ENCODE results near the gene CENPM.

CENPM gene, protein sequence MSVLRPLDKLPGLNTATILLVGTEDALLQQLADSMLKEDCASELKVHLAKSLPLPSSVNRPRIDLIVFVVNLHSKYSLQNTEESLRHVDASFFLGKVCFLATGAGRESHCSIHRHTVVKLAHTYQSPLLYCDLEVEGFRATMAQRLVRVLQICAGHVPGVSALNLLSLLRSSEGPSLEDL

DNA sequence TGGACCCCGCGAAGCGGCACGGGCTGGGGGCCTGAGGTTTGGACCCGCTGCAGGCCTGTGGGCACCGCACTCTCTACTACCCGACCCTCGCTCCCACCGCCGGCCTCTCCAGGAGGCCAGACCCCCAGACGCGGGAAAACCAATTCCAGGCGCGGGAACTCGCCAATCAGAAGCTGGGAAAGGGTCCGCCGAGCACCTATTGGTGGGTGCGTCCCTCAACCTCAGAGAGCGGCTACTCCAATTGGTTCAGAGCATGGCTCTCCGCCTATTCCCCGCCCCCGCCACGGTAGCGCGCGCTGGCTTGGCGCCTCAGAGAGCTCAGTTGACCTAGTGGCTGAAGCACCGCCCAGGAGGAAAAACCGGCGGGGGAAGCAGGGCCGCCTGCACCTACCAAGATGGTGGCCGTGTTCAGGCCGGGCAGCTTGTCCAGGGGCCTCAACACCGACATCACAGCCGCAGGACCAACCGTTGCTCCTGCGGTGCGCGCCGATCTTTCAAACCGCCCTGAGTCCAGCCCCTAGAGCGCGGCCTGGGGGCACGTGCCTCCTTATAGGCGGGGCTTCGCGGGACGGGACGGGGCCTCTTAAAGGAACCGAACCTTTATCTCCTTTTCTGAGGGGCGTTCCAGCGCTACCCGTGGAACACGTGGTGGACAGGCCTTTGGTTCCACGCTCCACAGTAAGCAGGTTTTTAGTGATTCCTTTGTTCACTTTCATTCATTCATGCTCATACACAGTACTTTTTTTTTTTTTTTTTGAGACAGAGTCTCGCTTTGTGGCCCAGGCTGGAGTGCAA, at the start of gene CENPM:
Gene CENPM, minus strand, starts transcription at position 524 of the 795 bp plus-strand sequence. Its CDS starts 76 bp downstream, at position 448.
- no peaks in the 10 kb centered on the region for H3K9me3 Mint-ChIP-seq
- no peaks in the 10 kb centered on the region for H3K27me3 Mint-ChIP-seq
- peaks cover 59% of the 10 kb centered on the region for H3K4me1 Mint-ChIP-seq
- DNase-seq = peak; percentile 95
- ATAC-seq = peak; percentile 96
- peaks cover 38% of the 10 kb centered on the region for H3K36me3 Mint-ChIP-seq (ENCODE audit: low read depth)
- H3K27ac Mint-ChIP-seq = peak within 1 kb of the TSS; percentile 91
- H3K4me3 Mint-ChIP-seq = peak within 1 kb of the TSS; percentile 98

DNA sequence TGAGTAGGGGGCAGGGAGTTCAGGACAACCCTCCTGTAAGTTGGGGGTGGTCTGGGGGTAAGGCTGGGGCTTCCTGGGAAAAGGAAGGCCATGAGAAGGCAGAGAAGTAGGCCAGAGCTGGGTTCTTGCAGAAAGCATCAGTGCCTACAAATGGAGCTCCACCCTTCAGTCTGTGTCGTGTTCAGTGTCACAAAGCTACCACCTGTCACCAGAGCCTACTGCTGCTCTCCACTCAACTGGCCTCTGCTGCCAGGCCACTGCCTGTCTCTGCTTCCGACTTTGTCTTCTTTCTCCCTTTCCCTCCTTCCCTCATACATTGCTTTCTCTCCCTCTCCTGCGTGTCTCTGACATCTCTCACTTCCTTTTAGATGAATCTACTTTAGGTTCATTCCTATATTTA, 48.3 kb upstream of the CENPM start:
- no peak for ATAC-seq
- no peak for DNase-seq
- H3K27ac Mint-ChIP-seq = no peak overlapping the region
- peaks cover 7% of the 10 kb centered on the region for H3K36me3 Mint-ChIP-seq (ENCODE audit: low read depth)
- peaks cover 10% of the 10 kb centered on the region for H3K9me3 Mint-ChIP-seq
- peaks cover 8% of the 10 kb centered on the region for H3K27me3 Mint-ChIP-seq
- H3K4me3 Mint-ChIP-seq = no peak overlapping the region
- peaks cover 20% of the 10 kb centered on the region for H3K4me1 Mint-ChIP-seq

DNA sequence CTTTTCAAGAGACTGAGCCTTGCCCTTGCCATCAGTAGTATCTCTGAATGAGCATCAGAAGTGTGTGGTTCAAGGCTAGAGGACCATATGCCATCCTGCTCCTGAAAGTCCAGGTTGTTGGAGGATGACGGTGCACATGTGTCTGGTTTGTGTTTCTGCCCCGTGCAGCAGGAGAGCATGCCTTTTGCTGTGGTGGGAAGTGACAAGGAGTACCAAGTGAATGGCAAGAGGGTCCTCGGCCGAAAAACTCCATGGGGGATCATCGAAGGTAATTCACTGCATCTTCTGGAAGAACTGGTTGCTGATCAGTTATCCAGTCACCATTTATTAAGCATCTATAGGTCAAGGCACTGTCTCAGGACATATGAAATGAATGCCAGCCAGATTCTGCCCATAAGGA, 45.5 kb upstream of the CENPM start:
- DNase-seq (no peak), ATAC-seq (no peak)
- H3K9me3 Mint-ChIP-seq = no peaks in the 10 kb centered on the region
- H3K36me3 Mint-ChIP-seq (ENCODE audit: low read depth) = no peaks in the 10 kb centered on the region
- H3K27me3 Mint-ChIP-seq = peaks cover 7% of the 10 kb centered on the region
- H3K4me3 Mint-ChIP-seq = no peak overlapping the region
- peaks cover 3% of the 10 kb centered on the region for H3K4me1 Mint-ChIP-seq
- no peak overlapping the region for H3K27ac Mint-ChIP-seq

DNA sequence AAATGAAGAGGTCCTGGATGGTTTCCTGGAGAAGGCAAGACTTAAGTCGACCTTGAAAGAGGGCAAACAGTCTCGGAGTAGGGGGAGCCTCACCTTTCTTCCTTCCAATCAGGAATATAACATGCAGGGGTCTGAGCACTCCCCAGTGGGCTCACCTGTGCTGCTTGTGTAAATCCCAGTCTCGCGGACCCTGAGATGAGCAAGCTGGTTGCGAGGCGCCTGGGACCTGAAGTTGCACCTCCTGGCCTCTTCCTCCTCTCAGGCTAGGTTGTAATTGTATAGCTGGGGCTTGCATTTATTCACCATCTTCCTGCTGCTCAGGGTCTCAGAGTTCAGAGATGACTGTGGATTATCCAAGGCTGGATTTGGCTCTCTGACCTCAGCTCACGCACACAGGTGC, 44.2 kb upstream of the CENPM start:
- H3K9me3 Mint-ChIP-seq = no peaks in the 10 kb centered on the region
- peaks cover 3% of the 10 kb centered on the region for H3K4me1 Mint-ChIP-seq
- no peaks in the 10 kb centered on the region for H3K36me3 Mint-ChIP-seq (ENCODE audit: low read depth)
- peaks cover 8% of the 10 kb centered on the region for H3K27me3 Mint-ChIP-seq
- no peak overlapping the region for H3K4me3 Mint-ChIP-seq
- DNase-seq = no peak
- no peak overlapping the region for H3K27ac Mint-ChIP-seq
- ATAC-seq = no peak

DNA sequence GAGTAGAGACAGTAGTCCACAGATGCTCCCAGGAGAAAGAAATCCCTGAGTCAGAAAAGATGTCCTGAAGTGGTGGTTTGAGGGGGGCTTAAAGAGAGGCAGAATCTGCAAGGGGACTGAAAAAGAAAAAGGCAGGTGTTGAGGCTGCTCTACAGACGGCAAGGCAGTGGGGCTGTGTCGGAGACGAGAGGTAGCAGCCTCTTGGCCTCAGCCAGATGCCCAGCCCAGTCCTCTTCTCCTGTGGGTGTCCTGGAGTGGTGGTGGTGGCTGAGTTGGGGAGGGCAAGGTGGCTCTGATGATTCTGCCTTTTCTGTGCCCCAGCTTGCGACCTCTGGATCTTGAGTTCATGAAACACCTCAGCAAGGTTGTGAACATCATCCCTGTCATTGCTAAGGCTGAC, 42.3 kb upstream of the CENPM start:
- Mint-ChIP-seq H3K4me3 (no peak overlapping the region), H3K36me3 (ENCODE audit: low read depth) (no peaks in the 10 kb centered on the region), H3K4me1 (no peaks in the 10 kb centered on the region), H3K27ac (no peak overlapping the region), H3K27me3 (peaks cover 9% of the 10 kb centered on the region), H3K9me3 (no peaks in the 10 kb centered on the region)
- DNase-seq (no peak), ATAC-seq (no peak)

DNA sequence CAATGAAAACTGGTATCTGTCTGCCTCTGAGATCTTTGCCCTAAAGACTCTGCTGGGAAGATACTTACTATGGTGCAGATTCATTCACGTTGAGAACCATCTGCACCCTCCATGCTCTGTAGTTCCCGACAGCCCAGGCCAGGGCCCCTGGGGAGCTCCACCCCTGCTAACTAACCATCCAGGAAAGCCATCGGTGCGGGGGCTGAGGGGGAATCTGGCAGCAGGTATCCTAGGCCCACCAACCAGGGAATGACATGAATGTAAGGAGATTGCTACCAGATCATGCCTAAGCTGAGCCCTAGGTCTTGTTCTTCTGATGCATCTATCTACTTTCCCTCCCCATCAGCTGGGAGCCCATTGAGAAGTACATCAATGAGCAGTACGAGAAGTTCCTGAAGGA, 40.3 kb upstream of the CENPM start:
- ATAC-seq (no peak), DNase-seq (no peak)
- H3K9me3 Mint-ChIP-seq = no peaks in the 10 kb centered on the region
- H3K27ac Mint-ChIP-seq = no peak overlapping the region
- H3K4me3 Mint-ChIP-seq = no peak overlapping the region
- no peaks in the 10 kb centered on the region for H3K4me1 Mint-ChIP-seq
- H3K27me3 Mint-ChIP-seq = peaks cover 9% of the 10 kb centered on the region
- H3K36me3 Mint-ChIP-seq (ENCODE audit: low read depth) = no peaks in the 10 kb centered on the region

DNA sequence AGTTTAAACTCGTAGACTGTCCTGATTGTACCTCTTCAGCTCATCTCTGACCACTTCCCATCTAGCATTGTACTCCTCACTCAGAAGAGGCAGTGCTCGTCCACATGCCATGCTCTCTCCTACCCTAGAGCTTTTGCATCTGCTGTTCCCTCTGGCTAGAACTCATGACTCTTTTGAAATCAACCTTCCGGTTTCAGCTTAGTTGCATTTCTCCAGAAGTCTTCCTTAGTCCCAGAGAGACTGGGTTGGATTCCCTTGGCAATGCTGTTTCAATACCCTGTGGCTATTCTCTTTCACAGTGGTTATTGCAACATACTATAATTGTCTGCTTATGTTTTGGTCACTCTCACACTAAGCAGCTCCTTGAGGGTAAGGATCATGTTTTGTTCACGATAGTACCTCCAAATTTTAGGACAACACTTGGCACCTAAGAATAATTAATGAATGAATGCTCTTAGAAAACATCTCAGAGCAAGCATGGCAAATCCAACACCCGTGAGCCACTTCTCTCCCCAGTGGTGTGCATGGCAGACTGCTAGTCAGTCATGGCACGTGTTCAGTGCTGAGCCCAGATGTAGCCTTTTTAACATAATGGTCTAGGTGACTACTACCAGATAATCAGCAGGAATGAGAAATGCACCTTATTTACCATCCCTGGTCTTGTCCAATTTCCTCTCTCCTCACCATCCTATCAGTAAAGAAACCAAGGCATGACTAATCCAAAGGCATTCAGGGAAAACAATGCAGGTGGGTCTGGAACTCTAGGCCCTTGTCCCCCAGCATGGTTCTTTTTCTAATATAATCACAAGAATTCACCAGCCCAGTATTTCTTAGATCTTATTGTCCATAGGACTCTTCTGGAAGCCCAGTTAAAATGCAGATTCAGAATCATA, 36.8 kb upstream of the CENPM start:
- no peaks in the 10 kb centered on the region for H3K36me3 Mint-ChIP-seq (ENCODE audit: low read depth)
- no peak overlapping the region for H3K27ac Mint-ChIP-seq
- no peaks in the 10 kb centered on the region for H3K4me1 Mint-ChIP-seq
- H3K4me3 Mint-ChIP-seq = no peak overlapping the region
- no peaks in the 10 kb centered on the region for H3K9me3 Mint-ChIP-seq
- peaks cover 2% of the 10 kb centered on the region for H3K27me3 Mint-ChIP-seq
- DNase-seq (no peak), ATAC-seq (no peak)

DNA sequence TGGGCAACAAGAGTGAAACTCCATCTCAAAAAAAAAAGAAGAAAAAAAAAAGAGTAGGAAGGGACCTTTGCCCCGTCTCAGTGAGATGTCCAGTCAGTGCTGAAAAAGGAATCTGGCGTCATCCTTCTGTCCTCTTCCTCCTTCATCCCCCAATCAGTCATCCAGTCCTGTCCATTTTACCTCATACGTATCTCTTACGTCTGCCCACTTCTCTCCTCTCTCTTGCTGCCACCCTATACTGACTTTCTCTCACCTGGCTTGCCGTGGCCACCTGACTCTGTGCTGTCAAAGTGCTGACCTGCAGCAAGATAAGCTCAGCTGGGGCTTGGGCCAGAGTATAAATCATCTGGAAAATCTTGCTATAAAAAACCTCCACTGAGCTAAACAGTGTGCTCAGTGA, 35.9 kb upstream of the CENPM start:
- Mint-ChIP-seq H3K27ac (no peak overlapping the region), H3K4me1 (no peaks in the 10 kb centered on the region), H3K27me3 (peaks cover 7% of the 10 kb centered on the region), H3K36me3 (ENCODE audit: low read depth) (no peaks in the 10 kb centered on the region), H3K9me3 (no peaks in the 10 kb centered on the region), H3K4me3 (no peak overlapping the region)
- DNase-seq = no peak
- no peak for ATAC-seq

DNA sequence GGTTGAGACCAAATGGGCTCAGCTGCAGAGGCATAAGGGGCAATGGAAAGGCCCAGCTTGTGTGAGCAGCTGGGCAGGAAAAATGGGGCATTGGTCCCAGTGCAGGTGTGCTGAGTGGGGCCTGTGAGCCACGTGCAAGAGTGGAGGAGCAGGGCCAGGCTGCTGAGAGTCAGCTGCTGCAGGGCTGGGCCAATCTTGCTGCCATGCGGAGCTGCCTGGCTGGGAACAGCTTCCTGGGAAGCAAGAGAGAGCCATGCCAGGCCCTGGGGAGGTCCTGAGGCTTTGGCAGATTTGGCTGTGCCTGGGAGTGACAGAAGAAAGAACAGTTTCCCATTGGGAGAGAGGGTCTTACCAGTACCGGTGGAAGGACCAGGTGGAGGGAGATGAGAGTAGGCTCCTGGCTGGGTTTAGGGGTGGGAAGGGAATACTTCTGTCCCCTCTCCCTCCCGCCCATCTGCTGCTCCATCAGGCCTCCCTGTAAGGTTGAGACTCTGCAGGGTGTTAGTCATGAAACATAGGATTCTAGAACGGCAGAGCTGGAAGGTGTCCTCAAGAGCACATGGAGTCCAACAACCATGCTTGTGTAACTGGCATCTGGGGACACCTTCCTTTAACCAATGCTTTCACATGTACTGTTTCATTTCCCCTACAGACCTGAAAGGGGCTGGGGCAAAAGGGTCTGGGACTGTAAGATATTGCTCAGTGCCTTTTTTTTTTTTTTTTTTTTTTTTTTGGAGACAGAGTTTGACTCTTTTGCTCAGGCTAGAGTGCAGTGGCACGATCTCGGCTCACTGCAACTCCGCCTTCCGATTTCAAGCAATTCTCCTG, 32.7 kb upstream of the CENPM start:
- no peaks in the 10 kb centered on the region for H3K9me3 Mint-ChIP-seq
- ATAC-seq = no peak
- H3K36me3 Mint-ChIP-seq (ENCODE audit: low read depth) = no peaks in the 10 kb centered on the region
- H3K4me3 Mint-ChIP-seq = no peak overlapping the region
- peaks cover 5% of the 10 kb centered on the region for H3K4me1 Mint-ChIP-seq
- DNase-seq = no peak
- peaks cover 27% of the 10 kb centered on the region for H3K27me3 Mint-ChIP-seq
- no peak overlapping the region for H3K27ac Mint-ChIP-seq

DNA sequence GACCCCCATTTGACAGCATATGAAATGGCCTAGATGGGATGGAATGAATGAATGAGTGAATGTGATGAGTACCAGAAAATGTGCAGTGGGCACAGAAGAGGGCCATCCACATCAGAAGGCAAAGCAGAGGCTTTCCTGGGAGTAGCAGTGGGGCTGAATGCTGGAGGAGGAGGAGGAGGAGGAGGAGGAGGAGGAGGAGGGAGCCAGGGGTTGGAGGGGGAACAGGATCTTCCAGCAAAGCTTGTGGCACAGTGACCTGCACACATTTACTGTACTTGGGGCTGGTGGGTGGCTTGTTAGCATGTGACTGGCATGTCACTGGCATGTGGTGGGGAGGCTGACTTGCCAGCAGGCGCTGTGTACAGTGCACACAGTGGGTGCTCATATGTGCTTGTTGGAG, 31.8 kb upstream of the CENPM start:
- Mint-ChIP-seq H3K9me3 (no peaks in the 10 kb centered on the region), H3K36me3 (ENCODE audit: low read depth) (no peaks in the 10 kb centered on the region), H3K4me1 (peaks cover 5% of the 10 kb centered on the region), H3K27ac (no peak overlapping the region), H3K27me3 (peaks cover 30% of the 10 kb centered on the region), H3K4me3 (no peak overlapping the region)
- DNase-seq (no peak), ATAC-seq (no peak)

DNA sequence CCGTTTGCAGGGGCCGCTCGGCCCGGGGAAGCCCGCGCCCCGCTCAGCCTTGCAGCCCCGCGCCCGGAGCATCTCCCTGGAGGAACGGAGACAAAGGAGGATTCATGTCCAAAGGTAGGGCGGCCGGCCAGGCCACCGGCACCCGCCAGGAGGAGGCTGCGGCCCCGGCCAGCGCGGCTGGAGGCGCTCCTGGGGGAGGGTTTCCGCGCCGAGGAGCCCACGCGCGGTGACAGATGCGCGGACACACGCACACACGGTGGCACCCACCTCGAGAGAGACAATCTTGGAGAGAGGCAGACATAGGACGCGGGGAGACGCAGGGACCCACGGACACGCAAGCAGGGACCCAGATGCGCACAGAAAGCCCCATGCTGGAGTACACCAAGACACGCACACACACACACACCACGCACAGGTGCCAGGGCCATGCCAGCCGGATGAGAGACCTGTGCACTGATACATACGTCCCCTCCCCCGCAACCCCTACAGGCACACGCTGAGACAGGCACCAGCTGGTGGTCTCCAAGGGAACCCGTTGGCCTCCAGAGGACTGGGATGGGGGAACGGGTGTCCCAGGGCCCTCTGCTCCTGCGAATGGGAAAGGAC, 30.1 kb upstream of the CENPM start:
- ATAC-seq = no peak
- Mint-ChIP-seq H3K9me3 (no peaks in the 10 kb centered on the region), H3K27me3 (peaks cover 38% of the 10 kb centered on the region)

DNA sequence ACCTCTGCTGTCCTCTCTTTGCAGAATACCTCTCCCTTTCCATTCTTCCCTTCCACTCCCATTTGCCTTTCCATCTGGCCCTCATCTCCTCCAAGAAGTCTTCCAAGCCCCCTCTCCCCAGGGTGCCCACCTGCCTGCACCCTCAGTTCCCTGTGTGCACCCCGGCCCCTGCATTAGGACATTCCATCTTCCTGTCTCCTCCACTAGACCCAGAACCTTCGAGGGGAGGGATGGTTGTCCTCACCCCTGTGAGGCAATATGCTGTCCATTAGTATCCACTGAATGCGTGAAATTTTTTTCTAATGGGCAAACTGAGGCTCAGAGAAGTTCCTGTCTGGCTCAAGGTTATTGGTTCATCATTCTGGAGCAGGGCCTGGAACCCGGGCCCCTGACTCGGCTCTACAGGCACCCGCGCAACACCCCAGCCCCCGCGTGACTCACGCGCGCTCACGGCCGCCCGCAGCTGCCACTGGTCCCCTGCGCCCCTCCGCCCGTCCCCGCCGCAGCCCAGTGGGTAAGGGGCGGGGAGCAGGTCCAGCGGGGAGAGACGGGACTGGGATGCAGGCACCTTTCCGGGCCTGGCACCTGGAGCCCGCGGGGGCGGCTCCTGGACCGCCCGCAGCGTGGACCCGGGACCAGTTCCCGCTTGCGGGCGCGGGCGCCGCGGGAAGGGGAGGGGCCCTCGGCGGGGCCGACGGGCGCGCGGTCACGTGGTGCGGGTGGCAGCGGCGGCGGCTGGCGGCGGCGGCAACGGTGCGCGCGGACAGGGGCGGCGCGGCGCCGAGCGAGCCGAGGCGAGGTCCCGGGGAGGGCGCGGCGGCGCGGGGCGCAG, 29.3 kb upstream of the CENPM start:
- peak overlapping the region; percentile 48 for H3K4me3 Mint-ChIP-seq
- peak; percentile 40 for ATAC-seq
- no peaks in the 10 kb centered on the region for H3K36me3 Mint-ChIP-seq (ENCODE audit: low read depth)
- H3K4me1 Mint-ChIP-seq = peaks cover 5% of the 10 kb centered on the region
- peak; percentile 44 for DNase-seq
- no peak overlapping the region for H3K27ac Mint-ChIP-seq
- H3K9me3 Mint-ChIP-seq = no peaks in the 10 kb centered on the region
- peaks cover 39% of the 10 kb centered on the region for H3K27me3 Mint-ChIP-seq

More for the DNA sequence above, 30.1 kb upstream of the CENPM start:
- Mint-ChIP-seq H3K4me3 (no peak overlapping the region), H3K27ac (no peak overlapping the region), H3K4me1 (peaks cover 5% of the 10 kb centered on the region), H3K36me3 (ENCODE audit: low read depth) (no peaks in the 10 kb centered on the region)
- no peak for DNase-seq
